Psoas muscle (tissue), 8 donors: ENCODE data around the gene DTNBP1. TPM values are rescaled to one million over a fixed set of nuclear protein-coding genes. Genes with fewer than 3 reads are reported as not detected.

ENCODE experiments used
- ATAC-seq, 4 donors: fragments of 200-7000 bp; cut with Tn5 transposase; one replicate each; pipeline ENCODE4 v1.9.1; 2020; ENCODE audit warnings: moderate library complexity in 3 of 4, mild to moderate bottlenecking in 2 of 4
- DNase-seq, 2 donors: peaks; one replicate each; pipeline ENCODE4 v3.0.0-alpha.2; 2020
- H3K27ac ChIP-seq: fragments of 200-600 bp; one replicate; pipeline ENCODE4 v1.8.0; 2022
- H3K27me3 ChIP-seq, 3 donors: fragments of 200-600 bp in 1 of 3; one replicate each; pipeline versions ENCODE4 v1.6.1 to v1.8.0; 2013 to 2022; ENCODE audit warnings: low read length in 2 of 3, mild to moderate bottlenecking in 2 of 3, moderate library complexity in 1 of 3; ENCODE audit not compliant: insufficient read depth in 3 of 3
- H3K36me3 ChIP-seq, 2 donors: fragments of 200-600 bp in 1 of 2; one replicate each; pipeline versions ENCODE4 v1.6.1 to v1.8.0; 2013 to 2022; ENCODE audit warnings: low read depth in 1 of 2, mild to moderate bottlenecking in 1 of 2, moderate library complexity in 1 of 2; ENCODE audit not compliant: insufficient read depth in 1 of 2
- H3K4me1 ChIP-seq: fragments of 200-600 bp; one replicate; pipeline ENCODE4 v1.8.0; 2022
- H3K4me3 ChIP-seq: fragments of 200-600 bp; one replicate; pipeline ENCODE4 v1.8.0; 2022; ENCODE audit warnings: mild to moderate bottlenecking
- H3K9me3 ChIP-seq: fragments of 200-600 bp; one replicate; pipeline ENCODE4 v1.8.0; 2022
- CTCF ChIP-seq: fragments of 200-600 bp; IDR thresholded peaks from one replicate; pipeline ENCODE4 v1.8.0; 2022; ENCODE audit warnings: antibody characterized with exemption
- WGBS, 3 donors: extraction: QIAGEN DNeasy Blood & Tissue Kit; methylation state at CpG; one replicate each; pipeline versions ENCODE4 v1.1.6 to v1.1.7; 2013; 5-methylcytosine and 5-hydroxymethylcytosine counted together
- intact Hi-C, 2 donors: fragments of 100-400 bp; cut with DNase I; formaldehyde crosslinking; loops; one replicate each; pipeline versions ENCODE4 v1.11.0 to v1.14.2; 2022
- polyA plus RNA-seq, 3 donors: library from polyadenylated mRNA; stranded (reverse); fragments of 200-250 nt; gene quantifications; one replicate each; pipeline ENCODE4 v1.2.3, GENCODE V29; 2013
- total RNA-seq, 4 donors: library from RNA; stranded (reverse); fragmentation: NEBNext Ultra II Directional in 2 of 4; extraction: Animal tissue kit (Norgen Biotek cat#: 25700) in 2 of 4; gene quantifications; one replicate each; pipeline versions ENCODE4 v1.2.1 to v1.2.4, GENCODE V29; 2021 to 2023
- donor health status: healthy with polysubstance abuse.
- donor health status: DM: no; HTN: no; CAD: no; lungs with moderate emphysema.
- donor health status: Bipolar disorder and iron deficiency.
- donor health status: healthy.
- donor health status: DM: yes; HTN: yes; CAD: no.
- donor health status: DM: no; HTN: no; CAD: no.
- donor health status: DM: no; HTN: no; CAD: no.
- donor health status: DM: yes; HTN: yes; CAD: no.

Gene DTNBP1
- total and polyA plus RNA-seq, 7 donors: 8.0 to 22.0 (median 15.0) TPM

DNA sequence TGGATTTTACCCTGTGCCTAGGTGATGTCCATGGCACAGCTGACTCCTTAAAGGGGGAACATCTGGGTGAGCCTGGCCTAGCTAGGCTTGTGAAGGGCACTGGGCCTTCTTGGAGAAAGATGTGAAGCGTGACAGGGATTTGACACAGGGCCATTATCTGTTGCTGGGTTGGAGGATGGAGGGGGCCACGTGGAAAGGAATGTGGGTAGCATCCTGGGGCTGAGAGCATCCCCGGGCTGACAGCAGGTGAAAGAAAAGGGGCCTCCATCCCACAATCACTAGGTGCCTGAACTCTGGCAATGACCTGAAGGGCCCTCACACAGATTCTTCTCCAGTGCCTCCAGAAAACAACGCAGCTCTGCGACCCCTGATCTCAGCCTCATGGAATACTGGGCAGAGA, 124.7 kb downstream of the DTNBP1 start:
- TF ChIP-seq CTCF: no peak
- WGBS, 3 donors: 90 to 94% (median 91%) methylated on average over 5 of the region's 5 CpGs
- Histone ChIP-seq H3K36me3 (no peaks in the 10 kb centered on the region), H3K27me3 (no peaks in the 10 kb centered on the region), H3K4me1 (peaks cover 6% of the 10 kb centered on the region), H3K27ac (no peak overlapping the region), H3K4me3 (no peak overlapping the region), H3K9me3 (no peaks in the 10 kb centered on the region)
- no peak for ATAC-seq
- no peak for DNase-seq
- intact Hi-C loops: no loop called here

- DNase-seq (no peak), ATAC-seq (peak in 3 of 4 donors; percentile 63 to 83 (median 70))
- no peak overlapping the region for H3K27ac ChIP-seq
- no peaks in the 10 kb centered on the region for H3K27me3 ChIP-seq
- H3K9me3 ChIP-seq: no peaks in the 10 kb centered on the region
- WGBS, 3 donors: 37 to 53% (median 42%) methylated on average over 4 of the region's 4 CpGs
- peaks cover 0 to 7% of the 10 kb centered on the region in 2 donors for H3K36me3 ChIP-seq
- H3K4me3 ChIP-seq: no peak overlapping the region
- H3K4me1 ChIP-seq: peaks cover 6% of the 10 kb centered on the region
- no peak for TF ChIP-seq CTCF
- intact Hi-C loops: no loop called here
These were observed 126.5 kb downstream of the DTNBP1 start for GRCh38 chr6:15536198-15536955.

DNA sequence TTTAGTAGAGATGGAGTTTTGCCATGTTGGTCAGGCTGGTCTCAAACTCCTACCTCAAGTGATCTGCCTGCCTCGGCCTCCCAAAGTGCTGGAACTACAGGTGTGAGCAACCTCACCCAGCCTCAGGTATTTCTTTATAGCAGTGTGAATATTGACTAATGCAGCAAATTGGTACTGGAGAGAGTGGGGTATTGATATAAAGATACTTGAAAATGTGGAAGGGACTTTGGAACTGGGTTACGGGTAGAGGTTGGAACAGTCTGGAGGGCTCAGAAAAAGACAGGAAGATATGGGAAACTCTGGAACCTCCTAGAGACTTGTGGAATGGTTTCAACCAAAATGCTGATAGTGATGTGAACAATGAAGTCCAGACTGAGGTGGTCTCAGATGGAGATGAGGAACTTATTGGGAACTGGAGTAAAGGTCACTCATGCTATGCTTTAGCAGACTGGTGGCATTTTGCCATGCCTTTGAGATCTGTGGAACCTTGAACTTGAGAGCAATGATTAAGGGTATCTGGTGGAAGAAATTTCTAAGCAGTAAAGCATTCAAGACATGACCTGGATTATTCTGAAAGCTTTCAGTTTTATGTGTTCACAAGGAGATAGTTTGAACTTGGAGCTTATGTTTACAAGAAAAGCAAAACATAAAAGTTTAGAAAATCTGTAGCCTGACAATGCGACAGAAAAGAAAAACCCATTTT, 127.2 kb downstream of the DTNBP1 start:
- 93 to 95% (median 94%) methylated on average over 3 of the region's 3 CpGs for WGBS, 3 donors

GRCh38 chr6:15534974-15535373, 127.9 kb downstream of the DTNBP1 start:
- no peak overlapping the region for H3K27ac ChIP-seq
- H3K4me3 ChIP-seq: no peak overlapping the region
- WGBS, 3 donors: 80 to 86% (median 85%) methylated on average over 3 of the region's 3 CpGs
- no peaks in the 10 kb centered on the region for H3K27me3 ChIP-seq
- H3K4me1 ChIP-seq: peaks cover 6% of the 10 kb centered on the region
- intact Hi-C loops: no loop called here
- no peak for TF ChIP-seq CTCF
- H3K36me3 ChIP-seq: peaks cover 0 to 7% of the 10 kb centered on the region in 2 donors
- no peak for ATAC-seq
- no peak for DNase-seq
- H3K9me3 ChIP-seq: no peaks in the 10 kb centered on the region

More for the DNA sequence above, 127.2 kb downstream of the DTNBP1 start:
- H3K9me3 ChIP-seq: no peaks in the 10 kb centered on the region
- no peak overlapping the region for H3K4me3 ChIP-seq
- no peak for TF ChIP-seq CTCF
- ATAC-seq: no peak
- H3K27ac ChIP-seq: no peak overlapping the region
- DNase-seq: no peak
- peaks cover 6% of the 10 kb centered on the region for H3K4me1 ChIP-seq
- H3K27me3 ChIP-seq: no peaks in the 10 kb centered on the region
- intact Hi-C loops: no loop called here
- H3K36me3 ChIP-seq: peaks cover 0 to 7% of the 10 kb centered on the region in 2 donors
